Measurements from ENCODE around the gene CPN2. TPM values are rescaled to one million over a fixed set of nuclear protein-coding genes. Genes with fewer than 3 reads are reported as not detected.
A peak's percentile ranks its signal among the peaks of the same experiment; 100 is the strongest.

CPN2 gene
- total and polyA plus RNA-seq, 3 experiments from 2014 or later = not detected

DNA sequence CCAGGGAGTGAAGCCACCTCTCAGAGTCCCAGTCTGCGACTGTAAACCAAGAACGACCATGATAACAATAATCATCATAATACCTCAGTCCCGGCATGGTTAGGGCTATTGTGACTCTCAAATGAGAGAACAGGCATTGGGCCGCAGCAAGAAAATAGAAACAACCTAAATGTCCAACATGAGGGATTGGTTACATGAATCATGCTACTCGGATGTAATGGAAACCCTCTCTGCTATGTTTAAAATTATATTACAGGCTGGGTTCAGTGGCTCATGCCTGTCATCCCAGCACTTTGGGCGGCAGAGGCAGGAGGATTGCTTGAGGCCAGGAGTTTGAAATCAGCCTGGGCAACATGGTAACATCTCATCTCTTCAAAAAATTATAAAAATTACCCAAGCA lies 2.8 kb downstream of the CPN2 start:
- H3K27ac ChIP-seq (ENCODE audit: low read depth, low read length) = no peak overlapping the region
- no peaks in the 10 kb centered on the region for H3K9me3 ChIP-seq (ENCODE audit: low read length)
- H3K27me3 Mint-ChIP-seq = peaks cover 3 to 17% of the 10 kb centered on the region in 2 donors
- H3K9me3 Mint-ChIP-seq = no peaks in the 10 kb centered on the region
- ChIA-PET CTCF (interaction anchor here (1.1 kb wide), 1 partner anchor 15 kb away, joined by 3 read pairs; no protein-coding TSS in a partner anchor), POLR2A (no interaction called here)
- H3K4me3 Mint-ChIP-seq = no peak overlapping the region
- H3K27me3 ChIP-seq (ENCODE audit: insufficient read depth, low read length, poor library complexity, severe bottlenecking) = no peaks in the 10 kb centered on the region
- H3K36me3 Mint-ChIP-seq = no peaks in the 10 kb centered on the region
- H3K27ac Mint-ChIP-seq = no peak overlapping the region
- H3K36me3 ChIP-seq (ENCODE audit: insufficient read depth, low read length) = no peaks in the 10 kb centered on the region
- no peak for DNase-seq
- H3K4me1 ChIP-seq (ENCODE audit: insufficient read depth, low read length) = no peaks in the 10 kb centered on the region
- H3K4me3 ChIP-seq (ENCODE audit: low read length) = no peak overlapping the region
- no peaks in the 10 kb centered on the region for H3K4me1 Mint-ChIP-seq

DNA sequence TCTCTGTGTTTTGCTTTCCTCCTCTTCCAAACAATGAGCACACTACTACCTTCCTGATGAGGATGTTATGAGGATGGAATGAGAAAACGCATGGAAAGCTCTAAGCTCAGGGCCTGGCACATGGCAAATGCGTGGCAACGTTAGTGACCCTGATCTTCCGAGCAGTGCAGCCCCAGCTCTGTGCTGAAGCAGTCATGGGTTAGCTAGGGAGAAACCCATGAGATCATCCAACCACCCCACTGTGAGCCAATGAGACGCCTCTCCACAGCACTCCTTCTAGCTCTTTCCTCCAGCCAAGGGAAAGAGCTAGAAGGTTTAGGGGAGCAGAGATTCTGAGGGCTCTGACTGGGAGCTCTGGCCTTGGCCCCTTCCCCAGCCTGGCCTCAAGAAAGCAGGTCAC lies 4.5 kb downstream of the CPN2 start:
- H3K4me3 ChIP-seq (ENCODE audit: low read length) = no peak overlapping the region
- DNase-seq = no peak
- H3K9me3 ChIP-seq (ENCODE audit: low read length) = no peaks in the 10 kb centered on the region
- H3K4me1 ChIP-seq (ENCODE audit: insufficient read depth, low read length) = no peaks in the 10 kb centered on the region
- POLR2A ChIA-PET = interaction anchor here (0.7 kb wide), 1 partner anchor 196 kb away, joined by 3 read pairs; no protein-coding TSS in a partner anchor
- H3K4me3 Mint-ChIP-seq = no peak overlapping the region
- no peaks in the 10 kb centered on the region for H3K4me1 Mint-ChIP-seq
- no peaks in the 10 kb centered on the region for H3K27me3 ChIP-seq (ENCODE audit: insufficient read depth, low read length, poor library complexity, severe bottlenecking)
- CTCF ChIA-PET = interaction anchor here (1.4 to 5.9 kb wide), 2 partner anchors 11 to 15 kb away, joined by 3 to 83 read pairs; no protein-coding TSS in a partner anchor
- no peaks in the 10 kb centered on the region for H3K9me3 Mint-ChIP-seq
- H3K36me3 Mint-ChIP-seq = no peaks in the 10 kb centered on the region
- H3K27ac Mint-ChIP-seq = no peak overlapping the region
- no peaks in the 10 kb centered on the region for H3K36me3 ChIP-seq (ENCODE audit: insufficient read depth, low read length)
- H3K27ac ChIP-seq (ENCODE audit: low read depth, low read length) = no peak overlapping the region
- H3K27me3 Mint-ChIP-seq = peaks cover 3 to 28% of the 10 kb centered on the region in 2 donors

- Histone ChIP-seq H3K4me1 (ENCODE audit: insufficient read depth, low read length) (no peaks in the 10 kb centered on the region), H3K4me3 (ENCODE audit: low read length) (no peak overlapping the region), H3K27ac (ENCODE audit: low read depth, low read length) (no peak overlapping the region), H3K27me3 (ENCODE audit: insufficient read depth, low read length, poor library complexity, severe bottlenecking) (no peaks in the 10 kb centered on the region), H3K36me3 (ENCODE audit: insufficient read depth, low read length) (no peaks in the 10 kb centered on the region), H3K9me3 (ENCODE audit: low read length) (no peaks in the 10 kb centered on the region)
- Mint-ChIP-seq H3K4me1 (no peaks in the 10 kb centered on the region), H3K27ac (no peak overlapping the region), H3K27me3 (peaks cover 3 to 31% of the 10 kb centered on the region in 2 donors), H3K9me3 (no peaks in the 10 kb centered on the region), H3K36me3 (no peaks in the 10 kb centered on the region), H3K4me3 (no peak overlapping the region)
- no peak for DNase-seq
- CTCF ChIA-PET = interaction anchor here (1.2 to 5.9 kb wide), 4 partner anchors 10 to 15 kb away, joined by 3 to 83 read pairs (median 6); no protein-coding TSS in a partner anchor
- POLR2A ChIA-PET = no interaction called here
Observed at GRCh38 chr3:194346035-194346434, 5.1 kb downstream of the CPN2 start.

DNA sequence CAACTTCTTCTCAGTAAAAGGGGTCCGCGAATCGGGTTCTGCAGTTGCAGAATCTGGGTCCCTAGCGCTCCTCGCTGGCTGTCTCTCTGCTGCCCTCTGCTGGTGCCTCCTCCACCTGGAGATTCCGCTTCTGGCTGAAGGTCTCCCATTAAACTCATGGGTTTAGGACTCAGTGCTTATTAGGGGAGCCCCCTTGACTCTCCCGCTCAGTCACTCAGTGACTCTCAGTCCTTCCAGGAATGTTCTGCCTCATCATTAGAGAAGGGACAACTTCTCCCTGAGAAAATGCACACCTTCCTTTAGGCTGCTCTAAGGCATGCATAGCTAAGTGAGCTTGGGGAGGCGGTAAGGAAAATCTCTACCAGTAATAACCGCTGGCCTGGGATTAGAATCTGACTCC lies 7.1 kb downstream of the CPN2 start:
- Histone ChIP-seq H3K27me3 (ENCODE audit: insufficient read depth, low read length, poor library complexity, severe bottlenecking) (no peaks in the 10 kb centered on the region), H3K4me3 (ENCODE audit: low read length) (no peak overlapping the region), H3K36me3 (ENCODE audit: insufficient read depth, low read length) (no peaks in the 10 kb centered on the region), H3K4me1 (ENCODE audit: insufficient read depth, low read length) (no peaks in the 10 kb centered on the region), H3K27ac (ENCODE audit: low read depth, low read length) (no peak overlapping the region), H3K9me3 (ENCODE audit: low read length) (no peaks in the 10 kb centered on the region)
- Mint-ChIP-seq H3K27ac (no peak overlapping the region), H3K4me1 (no peaks in the 10 kb centered on the region), H3K4me3 (no peak overlapping the region), H3K36me3 (no peaks in the 10 kb centered on the region), H3K9me3 (no peaks in the 10 kb centered on the region), H3K27me3 (peaks cover 3 to 31% of the 10 kb centered on the region in 2 donors)
- ChIA-PET POLR2A (interaction anchor here (0.5 kb wide), 1 partner anchor 542 kb away, joined by 3 read pairs; no protein-coding TSS in a partner anchor), CTCF (interaction anchor here (0.6 to 5.9 kb wide), 15 partner anchors 12 to 396 kb away, joined by 3 to 83 read pairs (median 3); partner anchors contain the start of gene GP5)
- peak; percentile 39 to 77 (median 58) for DNase-seq

DNA sequence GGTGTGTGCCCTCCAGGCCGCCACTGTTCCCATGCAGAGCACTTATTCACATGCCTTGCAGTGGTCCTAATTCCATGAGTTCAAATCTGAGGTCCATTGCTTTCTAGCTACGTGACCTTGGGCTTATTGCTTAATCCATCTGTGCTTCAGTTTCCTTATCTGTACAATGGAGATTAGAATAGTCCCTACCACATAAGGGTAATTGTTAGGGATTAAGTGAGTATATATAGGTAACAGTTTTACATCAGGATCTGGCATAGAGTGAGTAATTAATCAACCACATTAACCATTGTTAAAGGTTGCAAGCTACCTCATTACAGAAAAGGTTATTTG lies 7.6 kb downstream of the CPN2 start:
- no peaks in the 10 kb centered on the region for H3K4me1 Mint-ChIP-seq
- Histone ChIP-seq H3K4me1 (ENCODE audit: insufficient read depth, low read length) (no peaks in the 10 kb centered on the region), H3K9me3 (ENCODE audit: low read length) (no peaks in the 10 kb centered on the region), H3K4me3 (ENCODE audit: low read length) (no peak overlapping the region), H3K36me3 (ENCODE audit: insufficient read depth, low read length) (no peaks in the 10 kb centered on the region), H3K27me3 (ENCODE audit: insufficient read depth, low read length, poor library complexity, severe bottlenecking) (no peaks in the 10 kb centered on the region), H3K27ac (ENCODE audit: low read depth, low read length) (no peak overlapping the region)
- H3K27me3 Mint-ChIP-seq = peaks cover 2 to 31% of the 10 kb centered on the region in 2 donors
- H3K4me3 Mint-ChIP-seq = no peak overlapping the region
- H3K27ac Mint-ChIP-seq = no peak overlapping the region
- POLR2A ChIA-PET = no interaction called here
- CTCF ChIA-PET = interaction anchor here (0.6 to 5.9 kb wide), 14 partner anchors 12 to 396 kb away, joined by 3 to 83 read pairs (median 4); partner anchors contain the start of gene GP5
- DNase-seq = no peak
- H3K9me3 Mint-ChIP-seq = no peaks in the 10 kb centered on the region
- H3K36me3 Mint-ChIP-seq = no peaks in the 10 kb centered on the region

GRCh38 chr3:194342861-194343560 lies 8.1 kb downstream of the CPN2 start:
- ChIA-PET POLR2A (no interaction called here), CTCF (interaction anchor here (0.7 to 5.9 kb wide), 14 partner anchors 8 to 72 kb away, joined by 3 to 83 read pairs (median 4); partner anchors contain the start of genes CPN2 and GP5)
- no peak overlapping the region for H3K27ac Mint-ChIP-seq
- H3K27me3 Mint-ChIP-seq = peaks cover 0 to 27% of the 10 kb centered on the region in 2 donors
- Histone ChIP-seq H3K4me1 (ENCODE audit: insufficient read depth, low read length) (no peaks in the 10 kb centered on the region), H3K4me3 (ENCODE audit: low read length) (no peak overlapping the region), H3K27me3 (ENCODE audit: insufficient read depth, low read length, poor library complexity, severe bottlenecking) (no peaks in the 10 kb centered on the region), H3K27ac (ENCODE audit: low read depth, low read length) (no peak overlapping the region), H3K9me3 (ENCODE audit: low read length) (no peaks in the 10 kb centered on the region), H3K36me3 (ENCODE audit: insufficient read depth, low read length) (no peaks in the 10 kb centered on the region)
- no peaks in the 10 kb centered on the region for H3K9me3 Mint-ChIP-seq
- H3K36me3 Mint-ChIP-seq = no peaks in the 10 kb centered on the region
- H3K4me3 Mint-ChIP-seq = no peak overlapping the region
- no peak for DNase-seq
- H3K4me1 Mint-ChIP-seq = no peaks in the 10 kb centered on the region

DNA sequence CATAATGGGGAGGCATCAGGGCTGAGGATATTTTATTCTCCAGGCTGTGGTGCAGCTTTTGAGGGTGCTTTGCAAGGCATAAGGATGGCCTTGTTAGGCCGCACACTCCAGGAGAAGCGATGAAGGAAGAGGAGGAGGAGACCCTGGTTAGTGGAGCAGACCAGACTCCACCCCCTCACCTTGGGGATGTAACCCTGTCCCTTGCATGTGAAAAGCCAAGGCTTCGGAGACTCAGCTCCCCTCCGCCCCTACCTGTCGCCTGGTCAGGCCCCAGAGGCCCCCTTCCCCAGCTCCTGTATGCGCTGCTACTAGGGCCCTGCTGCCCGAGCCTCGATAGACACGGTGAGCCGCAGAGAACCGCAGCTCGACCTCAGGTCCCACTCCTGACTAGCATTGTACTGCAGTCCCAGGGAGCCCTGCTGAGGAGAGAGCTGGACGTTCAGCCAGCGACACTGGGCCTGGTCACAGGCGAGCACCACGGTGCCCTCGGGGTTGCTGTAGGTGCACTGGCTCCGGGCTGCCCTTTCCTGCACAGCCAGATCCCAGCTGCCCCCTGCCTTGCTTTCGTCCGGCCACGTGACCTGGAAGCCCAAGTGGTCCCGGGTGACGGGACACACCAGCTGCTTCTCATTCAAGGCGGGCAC lies 10.2 kb downstream of the CPN2 start:
- CTCF ChIA-PET = interaction anchor here (1.7 kb wide), 1 partner anchor 63 kb away, joined by 4 read pairs; no protein-coding TSS in a partner anchor
- no peaks in the 10 kb centered on the region for H3K4me1 Mint-ChIP-seq
- no peak overlapping the region for H3K27ac Mint-ChIP-seq
- no peak overlapping the region for H3K4me3 ChIP-seq (ENCODE audit: low read length)
- H3K36me3 Mint-ChIP-seq = no peaks in the 10 kb centered on the region
- H3K9me3 Mint-ChIP-seq = no peaks in the 10 kb centered on the region
- H3K27ac ChIP-seq (ENCODE audit: low read depth, low read length) = no peak overlapping the region
- no peak overlapping the region for H3K4me3 Mint-ChIP-seq
- H3K9me3 ChIP-seq (ENCODE audit: low read length) = no peaks in the 10 kb centered on the region
- POLR2A ChIA-PET = no interaction called here
- no peaks in the 10 kb centered on the region for H3K4me1 ChIP-seq (ENCODE audit: insufficient read depth, low read length)
- no peaks in the 10 kb centered on the region for H3K36me3 ChIP-seq (ENCODE audit: insufficient read depth, low read length)
- no peak for DNase-seq
- H3K27me3 Mint-ChIP-seq = peaks cover 3 to 36% of the 10 kb centered on the region in 2 donors
- no peaks in the 10 kb centered on the region for H3K27me3 ChIP-seq (ENCODE audit: insufficient read depth, low read length, poor library complexity, severe bottlenecking)

DNA sequence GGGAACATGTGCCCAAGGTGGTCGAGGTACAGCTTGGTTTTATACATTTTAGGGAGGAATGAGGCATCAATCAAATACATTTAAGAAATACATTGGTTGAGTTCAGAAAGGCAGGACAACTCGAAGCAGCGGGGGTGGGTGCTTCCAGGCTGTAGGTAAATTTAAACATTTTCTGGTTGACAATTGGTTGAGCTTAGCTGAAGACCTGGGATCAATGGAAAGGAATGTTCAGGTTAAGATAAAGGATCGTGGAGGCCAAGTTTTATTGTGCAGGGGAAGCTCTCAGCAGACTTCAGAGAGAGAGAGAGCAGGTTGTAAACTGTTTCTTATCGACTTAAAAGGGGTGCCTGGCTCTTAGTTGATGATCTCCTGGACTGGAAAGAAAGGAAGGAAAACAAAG lies 11.3 kb downstream of the CPN2 start:
- no peaks in the 10 kb centered on the region for H3K27me3 ChIP-seq (ENCODE audit: insufficient read depth, low read length, poor library complexity, severe bottlenecking)
- POLR2A ChIA-PET = no interaction called here
- Mint-ChIP-seq H3K4me3 (no peak overlapping the region), H3K27me3 (peaks cover 6 to 35% of the 10 kb centered on the region in 2 donors), H3K36me3 (no peaks in the 10 kb centered on the region), H3K4me1 (no peaks in the 10 kb centered on the region), H3K27ac (no peak overlapping the region), H3K9me3 (no peaks in the 10 kb centered on the region)
- H3K27ac ChIP-seq (ENCODE audit: low read depth, low read length) = no peak overlapping the region
- no peak for DNase-seq
- no peaks in the 10 kb centered on the region for H3K4me1 ChIP-seq (ENCODE audit: insufficient read depth, low read length)
- CTCF ChIA-PET = interaction anchor here (1.3 kb wide), 1 partner anchor 64 kb away, joined by 5 read pairs; no protein-coding TSS in a partner anchor
- H3K36me3 ChIP-seq (ENCODE audit: insufficient read depth, low read length) = no peaks in the 10 kb centered on the region
- no peaks in the 10 kb centered on the region for H3K9me3 ChIP-seq (ENCODE audit: low read length)
- no peak overlapping the region for H3K4me3 ChIP-seq (ENCODE audit: low read length)
